GM06990 (cell line): ENCODE data around the gene PTPN7.

Experiments used
- DNase-seq: peaks from one replicate; pipeline ENCODE4 v3.0.0-alpha.2; 2011; ENCODE audit not compliant: insufficient read length; ENCODE audit errors: extremely low read depth
- H3K27me3 ChIP-seq: replicated peaks from 2 replicates; pipeline ENCODE4 v1.6.0; 2011; ENCODE audit warnings: low read length; ENCODE audit not compliant: control insufficient read depth, insufficient read depth
- H3K36me3 ChIP-seq: 2 replicates; pipeline ENCODE4 v1.5.1; 2011; ENCODE audit warnings: low read length; ENCODE audit not compliant: control insufficient read depth, insufficient read depth
- H3K4me3 ChIP-seq: replicated peaks from 2 replicates; pipeline ENCODE4 v1.5.1; 2011; ENCODE audit warnings: low read depth, mild to moderate bottlenecking, control low read depth, low read length
- TF ChIP-seq, protein P1 (sequence below): IDR thresholded peaks from 2 replicates; pipeline ENCODE4 v1.5.1; 2011; ENCODE audit warnings: low read length, control low read depth, mild to moderate bottlenecking, inconsistent platforms; ENCODE audit not compliant: insufficient read depth, poor library complexity, severe bottlenecking

The PTPN7 gene

DNA sequence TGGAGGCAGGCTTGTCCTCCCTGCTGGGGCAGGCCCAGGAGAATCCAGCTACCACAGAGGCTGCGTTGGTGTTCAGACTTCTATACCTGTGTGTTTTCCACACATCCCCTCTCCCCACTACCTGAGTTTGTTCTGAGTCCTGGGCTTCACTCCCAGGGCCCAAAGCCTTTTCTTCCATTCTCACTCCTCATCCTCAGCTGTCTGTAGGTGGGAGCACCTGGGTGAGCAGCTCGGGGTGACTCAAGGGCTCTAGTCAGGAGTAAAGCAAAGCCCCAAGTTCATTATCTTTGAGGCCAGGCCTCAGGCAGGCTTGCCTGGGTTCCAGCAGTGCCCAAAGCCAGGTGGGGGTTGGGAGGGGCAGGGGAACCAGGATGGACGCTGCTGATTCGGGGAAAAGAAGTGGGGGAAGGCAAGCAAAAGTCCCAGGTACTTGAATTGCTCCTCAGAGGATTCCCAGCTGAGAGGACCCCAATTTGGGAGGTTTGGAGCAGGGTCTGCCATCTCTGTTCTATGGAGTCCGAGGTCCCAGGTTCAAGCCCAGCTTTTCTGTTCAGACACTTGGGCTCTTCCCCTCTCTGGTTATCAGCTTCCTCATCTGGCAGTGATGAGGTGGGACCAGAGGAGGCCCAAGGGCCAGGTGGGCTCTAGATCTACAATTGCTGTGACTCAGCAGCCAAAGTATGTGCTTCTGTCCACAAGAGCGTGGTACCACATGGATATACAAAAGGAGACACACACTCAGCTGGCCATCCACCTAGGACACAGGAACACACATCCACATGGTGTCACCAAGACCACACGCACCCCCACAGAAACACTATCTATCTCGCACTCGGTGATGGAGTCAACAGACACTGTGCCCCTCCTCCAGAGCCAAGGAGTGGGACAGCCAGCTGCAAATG, 5.8 kb upstream of the PTPN7 start:
- TF ChIP-seq, protein P1, sequence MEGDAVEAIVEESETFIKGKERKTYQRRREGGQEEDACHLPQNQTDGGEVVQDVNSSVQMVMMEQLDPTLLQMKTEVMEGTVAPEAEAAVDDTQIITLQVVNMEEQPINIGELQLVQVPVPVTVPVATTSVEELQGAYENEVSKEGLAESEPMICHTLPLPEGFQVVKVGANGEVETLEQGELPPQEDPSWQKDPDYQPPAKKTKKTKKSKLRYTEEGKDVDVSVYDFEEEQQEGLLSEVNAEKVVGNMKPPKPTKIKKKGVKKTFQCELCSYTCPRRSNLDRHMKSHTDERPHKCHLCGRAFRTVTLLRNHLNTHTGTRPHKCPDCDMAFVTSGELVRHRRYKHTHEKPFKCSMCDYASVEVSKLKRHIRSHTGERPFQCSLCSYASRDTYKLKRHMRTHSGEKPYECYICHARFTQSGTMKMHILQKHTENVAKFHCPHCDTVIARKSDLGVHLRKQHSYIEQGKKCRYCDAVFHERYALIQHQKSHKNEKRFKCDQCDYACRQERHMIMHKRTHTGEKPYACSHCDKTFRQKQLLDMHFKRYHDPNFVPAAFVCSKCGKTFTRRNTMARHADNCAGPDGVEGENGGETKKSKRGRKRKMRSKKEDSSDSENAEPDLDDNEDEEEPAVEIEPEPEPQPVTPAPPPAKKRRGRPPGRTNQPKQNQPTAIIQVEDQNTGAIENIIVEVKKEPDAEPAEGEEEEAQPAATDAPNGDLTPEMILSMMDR: no peak

GRCh38 chr1:202165267-202165941, 5.0 kb upstream of the PTPN7 start:
- Histone ChIP-seq H3K36me3 (no peaks in the 10 kb centered on the region), H3K4me3 (no peak overlapping the region), H3K27me3 (no peaks in the 10 kb centered on the region)
- DNase-seq: no peak
- TF ChIP-seq, protein P1: no peak

More for the DNA sequence above, 5.8 kb upstream of the PTPN7 start:
- H3K4me3 ChIP-seq: no peak overlapping the region
- no peaks in the 10 kb centered on the region for H3K36me3 ChIP-seq
- no peaks in the 10 kb centered on the region for H3K27me3 ChIP-seq
- no peak for DNase-seq

DNA sequence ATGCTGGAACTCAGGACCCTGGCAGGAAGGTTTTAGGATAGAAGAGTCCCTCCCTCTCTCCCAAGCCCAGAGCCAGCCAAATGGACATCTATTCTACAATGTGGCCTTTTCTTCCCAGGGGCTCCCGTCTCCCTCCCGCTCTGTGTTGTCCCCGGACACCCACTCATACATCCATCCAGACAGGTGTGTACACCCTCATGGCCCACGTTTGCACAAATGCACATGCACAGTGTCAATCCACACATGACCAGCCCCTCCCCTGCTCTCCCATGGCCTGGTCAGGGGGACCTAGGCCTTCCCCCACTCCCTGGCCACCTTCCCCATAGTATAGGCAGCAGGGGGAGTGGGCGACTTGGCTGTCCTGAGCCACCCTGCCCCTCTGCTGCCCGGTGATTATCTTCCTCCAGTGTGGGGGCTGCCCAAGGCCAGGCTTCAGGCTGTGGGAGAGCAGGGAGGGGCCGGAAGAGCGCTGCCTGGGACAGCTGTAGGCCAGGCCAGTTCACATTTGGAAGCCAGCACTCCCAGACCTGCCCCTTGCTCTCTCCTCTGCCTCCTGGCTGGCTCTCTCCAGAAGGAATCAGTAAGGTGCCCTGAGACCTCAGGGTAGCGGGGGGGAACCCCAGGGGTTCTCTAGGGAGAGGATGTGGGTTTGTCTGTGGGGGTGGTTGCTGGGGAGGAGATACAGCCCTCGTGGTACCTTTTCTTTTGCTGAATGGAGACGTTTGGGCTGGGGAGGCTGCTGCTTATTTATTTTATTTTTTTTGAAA, 4.1 kb upstream of the PTPN7 start:
- H3K4me3 ChIP-seq: no peak overlapping the region
- no peaks in the 10 kb centered on the region for H3K27me3 ChIP-seq
- H3K36me3 ChIP-seq: no peaks in the 10 kb centered on the region
- peak; percentile 64 for DNase-seq
- TF ChIP-seq, protein P1: no peak

GRCh38 chr1:202163281-202164270, 3.2 kb upstream of the PTPN7 start:
- TF ChIP-seq, protein P1: no peak
- H3K36me3 ChIP-seq: no peaks in the 10 kb centered on the region
- DNase-seq: no peak
- H3K27me3 ChIP-seq: no peaks in the 10 kb centered on the region
- no peak overlapping the region for H3K4me3 ChIP-seq
